GM18873 (cell line): Measurements from ENCODE around the gene CELSR3.

Source experiments
- ATAC-seq: cut with Tn5 transposase; IDR thresholded peaks from one replicate; pipeline ENCODE4 v1.9.1; 2021; ENCODE audit warnings: mild to moderate bottlenecking, moderate library complexity, moderate number of reproducible peaks; ENCODE audit not compliant: unreplicated experiment, low FRiP score

Gene CELSR3

DNA sequence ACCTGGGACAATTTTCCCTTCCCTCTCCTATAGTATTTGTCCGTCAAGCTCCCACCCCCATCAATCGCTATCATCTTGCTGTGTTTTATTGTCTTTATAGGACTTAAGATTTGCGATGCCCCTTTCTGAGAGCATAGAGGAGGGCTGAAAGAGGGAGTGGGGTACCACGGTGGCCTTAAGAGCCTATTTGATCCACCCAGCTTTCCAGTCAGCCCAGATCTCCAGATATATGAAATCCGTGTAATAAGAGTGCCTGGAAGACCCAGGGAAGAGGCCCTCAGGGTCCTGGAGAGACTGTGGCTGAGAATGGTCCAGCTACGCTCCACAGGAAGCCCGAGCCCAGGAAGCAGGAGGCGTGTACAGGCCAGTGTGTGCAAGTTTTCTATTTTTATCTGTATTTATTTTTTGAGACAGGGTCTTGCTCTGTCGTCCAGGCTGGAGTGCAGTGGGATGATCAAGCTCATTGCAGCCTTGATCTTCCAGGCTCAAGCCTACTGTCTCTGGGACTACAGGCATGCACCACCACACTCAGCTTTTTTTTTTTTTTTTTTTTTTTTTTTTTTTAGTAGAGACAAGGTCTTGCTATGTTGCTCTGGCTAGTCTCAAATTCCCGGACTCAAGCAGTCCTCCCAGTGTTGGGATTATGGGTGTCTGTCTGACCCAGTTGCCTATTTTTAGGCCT is 24.0 kb upstream of the CELSR3 start:
- no peak for ATAC-seq

DNA sequence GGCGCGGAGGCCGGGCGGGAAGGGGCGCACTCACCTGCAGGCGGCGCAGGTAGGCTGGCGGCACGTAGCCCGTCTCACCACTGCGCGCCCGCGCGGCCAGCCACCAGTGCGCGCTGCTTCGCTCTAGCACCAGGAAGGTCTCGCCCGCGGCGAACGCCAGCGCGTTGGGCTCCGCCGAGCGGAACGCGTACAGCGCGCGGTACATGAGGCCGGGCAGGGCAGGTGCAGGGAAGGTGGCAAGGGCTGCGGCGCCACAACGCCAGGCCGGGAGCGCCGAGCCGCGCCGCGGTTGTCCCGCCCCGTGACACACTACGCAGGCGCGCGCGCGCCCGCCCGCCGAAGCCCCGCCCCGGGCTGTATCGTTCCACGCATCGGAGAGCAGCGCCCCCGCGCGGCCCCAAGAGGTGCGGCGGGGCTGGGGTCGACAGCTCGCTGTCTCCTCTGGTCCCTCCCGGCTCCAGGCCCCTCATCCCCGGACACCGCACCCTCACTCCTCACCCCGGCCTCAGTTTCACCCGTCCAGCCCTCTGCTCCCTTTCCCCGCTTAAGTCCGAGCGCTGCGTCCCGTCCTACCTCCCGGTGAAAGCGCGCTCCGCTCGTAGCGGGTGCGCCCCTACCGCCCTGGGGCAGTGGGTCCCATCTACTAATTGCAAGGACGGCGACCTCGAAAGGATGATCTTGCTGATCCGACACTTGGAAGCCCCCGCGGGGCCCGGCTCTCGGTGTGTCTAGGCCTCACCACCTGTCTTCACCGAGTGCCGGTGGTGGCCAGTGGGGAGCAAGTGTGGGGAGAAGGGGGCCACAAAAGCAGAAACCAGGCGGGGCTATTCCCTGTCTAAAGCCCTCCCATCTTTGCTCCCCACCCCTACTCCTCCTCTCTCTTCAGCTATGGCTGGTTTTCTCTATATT is 23.2 kb upstream of the CELSR3 start, which contains the start of gene NCKIPSD:
Gene NCKIPSD (minus strand): TSS at position 313 of the 909 bp plus-strand sequence. CDS start 108 bp downstream, at position 205.
- ATAC-seq, result peak; percentile 46

DNA sequence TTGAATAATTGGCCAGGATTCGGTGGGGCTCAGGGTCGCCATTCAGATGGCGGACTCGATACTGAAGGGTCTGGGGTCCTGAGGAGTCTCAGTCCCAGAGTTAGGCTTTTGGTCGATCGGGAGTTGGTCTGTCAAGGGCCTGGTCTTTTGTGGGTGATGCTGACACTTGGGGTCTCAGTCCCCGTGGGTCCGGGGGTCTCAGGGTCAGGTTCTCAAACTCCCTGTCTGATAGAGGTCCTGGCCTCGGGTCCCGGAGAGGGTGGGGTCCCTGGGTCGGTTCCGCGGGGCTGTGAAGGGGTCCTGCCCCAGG is 22.6 kb upstream of the CELSR3 start:
- ATAC-seq, result peak; percentile 1

GRCh38 chr3:48684480-48685143 is 21.9 kb upstream of the CELSR3 start:
- no peak for ATAC-seq

GRCh38 chr3:48684054-48684349 is 21.3 kb upstream of the CELSR3 start:
- ATAC-seq, result no peak

DNA sequence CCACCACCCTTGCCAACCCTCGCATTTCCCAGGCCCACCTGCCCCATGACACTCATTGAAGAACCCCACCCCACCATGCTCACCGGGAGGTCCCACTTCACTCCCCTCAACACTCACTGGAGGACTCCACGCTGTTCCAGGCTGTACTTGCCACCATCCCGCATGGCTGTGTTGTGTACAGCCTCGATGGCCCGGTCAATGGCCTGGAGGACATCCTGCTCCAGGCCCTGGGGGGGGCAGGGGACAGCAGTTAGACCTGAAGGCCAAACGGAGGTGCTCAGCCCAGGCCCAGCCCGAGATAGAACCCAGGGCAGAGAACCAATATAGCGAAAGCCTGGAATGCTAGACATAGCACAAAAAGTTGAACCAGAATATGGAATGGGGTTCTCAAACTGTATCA is 20.1 kb upstream of the CELSR3 start:
- no peak for ATAC-seq

DNA sequence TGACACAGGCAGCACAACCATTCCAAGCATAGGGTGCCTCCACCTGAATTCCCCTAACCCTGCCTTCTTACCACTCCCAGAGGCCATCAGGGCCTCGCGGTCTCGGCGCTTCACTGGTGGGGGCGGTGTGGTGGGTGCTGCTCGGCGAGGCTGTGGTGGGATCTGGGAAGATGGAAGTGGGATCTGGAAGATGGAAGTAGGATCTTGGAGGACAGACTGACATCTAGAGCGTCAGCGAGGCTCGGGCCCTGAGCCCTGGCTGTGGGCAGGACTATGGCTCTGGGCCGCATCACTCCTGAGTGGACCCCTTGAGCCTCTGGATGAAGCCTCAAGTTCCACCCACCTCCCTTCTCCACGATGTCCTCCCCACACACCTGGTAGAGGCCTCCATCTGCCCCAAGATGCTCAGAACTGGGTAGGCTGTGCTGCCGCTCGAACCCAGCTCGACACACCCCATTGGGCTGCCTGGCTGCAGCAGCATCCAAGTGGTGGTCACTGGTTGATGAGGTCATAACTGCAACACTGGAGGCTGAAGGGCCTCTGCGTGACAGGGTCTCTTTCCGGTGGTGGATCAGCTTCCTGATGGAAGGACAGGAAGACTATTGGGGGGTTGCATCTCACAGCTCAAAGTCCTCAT is 19.4 kb upstream of the CELSR3 start:
- no peak for ATAC-seq

- ATAC-seq, result no peak
These were observed 18.8 kb upstream of the CELSR3 start for GRCh38 chr3:48681541-48681880.

GRCh38 chr3:48680811-48681540 is 18.3 kb upstream of the CELSR3 start:
- no peak for ATAC-seq

DNA sequence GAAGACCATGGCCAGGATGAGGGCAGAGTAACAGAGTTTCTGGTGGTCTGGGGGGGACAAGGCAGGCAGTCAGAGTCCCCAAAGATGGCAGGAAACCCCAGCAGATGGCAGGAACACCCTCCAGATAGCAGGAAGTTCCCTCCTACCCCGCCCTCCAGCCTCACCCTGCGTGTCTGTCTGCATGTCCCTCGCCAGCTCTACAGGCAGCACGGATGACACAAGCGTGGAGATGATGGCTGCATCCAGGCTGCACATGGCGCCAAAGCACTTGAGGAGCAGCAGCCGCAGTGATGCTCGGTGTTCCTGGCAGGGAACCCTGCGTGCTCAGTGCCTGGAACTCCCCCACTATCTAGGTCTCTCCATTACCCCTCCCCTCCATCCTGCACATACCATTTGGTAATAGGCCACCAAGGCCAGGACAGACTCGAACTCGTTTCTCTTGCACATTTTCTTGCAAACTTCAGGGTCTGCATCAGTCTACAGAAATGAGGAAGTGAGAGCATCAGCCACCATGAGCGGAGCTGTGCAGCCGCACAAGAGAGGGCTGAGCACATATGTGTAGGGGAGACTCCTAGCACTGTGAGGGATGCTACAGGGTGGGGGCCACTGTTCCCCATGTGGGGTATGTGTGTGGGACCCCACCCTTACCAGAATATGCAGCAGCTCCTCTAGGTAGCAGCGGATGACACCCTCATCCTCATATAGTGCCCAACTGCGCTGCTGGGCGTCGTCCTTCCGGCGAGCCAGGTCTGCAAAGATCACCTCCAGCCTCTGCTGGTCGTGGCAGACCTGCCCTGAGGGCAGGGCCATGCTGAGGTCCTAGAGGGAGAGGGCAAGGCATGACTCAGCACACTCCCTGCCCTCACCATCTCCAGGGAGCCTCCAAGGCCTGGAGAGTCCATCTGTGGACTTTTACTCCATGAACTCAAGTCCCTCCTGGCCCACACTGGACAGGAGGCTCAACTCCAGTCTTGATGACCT is 17.0 kb upstream of the CELSR3 start:
- ATAC-seq, result no peak

DNA sequence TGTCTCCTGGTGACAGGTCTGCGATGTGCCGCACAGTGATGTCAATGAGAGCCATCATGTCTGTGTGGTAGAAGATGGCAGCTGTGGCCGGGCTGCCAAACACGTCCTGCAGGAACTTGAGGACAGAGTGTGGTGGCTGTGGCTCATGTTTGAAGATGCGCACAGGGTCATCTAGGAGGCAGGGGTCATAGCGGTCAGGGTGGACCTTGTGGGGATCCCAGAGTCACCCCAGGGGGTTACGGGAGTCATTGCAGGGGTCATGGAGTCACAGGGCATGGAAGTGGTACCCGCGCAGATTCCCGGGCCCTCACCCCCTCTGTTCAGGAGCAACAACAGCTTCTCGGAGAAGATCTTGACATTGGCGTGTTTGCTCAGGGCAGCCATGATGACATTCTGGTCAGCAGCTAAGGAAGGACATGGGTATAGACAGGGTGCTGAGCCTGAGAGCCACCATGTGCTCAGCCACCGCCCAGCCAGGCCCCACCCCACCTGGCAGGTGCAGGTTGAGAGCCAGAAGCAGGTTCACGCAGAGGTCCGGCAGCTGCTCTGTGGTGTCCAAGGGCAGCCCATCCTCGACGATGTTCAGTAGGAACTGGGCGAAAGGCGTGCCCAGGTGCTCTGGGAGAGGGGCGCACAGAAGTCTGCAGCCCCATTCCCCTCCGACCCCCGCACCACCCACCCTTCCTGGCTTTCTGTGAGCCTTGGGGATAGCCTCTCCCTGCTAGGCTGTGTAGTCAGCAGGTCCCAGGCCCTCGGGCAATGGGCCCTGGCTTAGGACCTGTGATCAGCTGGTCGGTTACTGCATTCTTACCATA is 16.1 kb upstream of the CELSR3 start:
- no peak for ATAC-seq

GRCh38 chr3:48678056-48678455 is 15.4 kb upstream of the CELSR3 start:
- no peak for ATAC-seq

DNA sequence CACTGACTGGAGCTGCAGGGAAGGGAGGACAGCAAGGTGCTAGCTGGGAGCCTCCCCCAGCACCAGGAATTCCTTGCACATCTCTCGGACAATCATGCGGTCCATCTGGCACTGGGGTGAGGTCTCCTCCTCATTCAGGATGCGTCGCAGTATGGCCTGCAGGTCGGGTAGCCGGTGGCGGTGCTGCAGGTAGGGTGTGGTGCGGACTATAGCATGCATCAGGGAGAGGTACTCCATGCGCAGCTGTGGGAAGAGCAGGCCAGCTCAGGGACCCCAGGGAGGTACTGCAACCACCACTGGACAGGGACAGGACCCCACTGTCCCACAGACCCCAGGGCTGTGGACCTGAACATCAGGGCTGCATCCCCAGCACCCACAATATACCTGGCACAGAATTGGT is 11.8 kb upstream of the CELSR3 start:
- ATAC-seq, result no peak

DNA sequence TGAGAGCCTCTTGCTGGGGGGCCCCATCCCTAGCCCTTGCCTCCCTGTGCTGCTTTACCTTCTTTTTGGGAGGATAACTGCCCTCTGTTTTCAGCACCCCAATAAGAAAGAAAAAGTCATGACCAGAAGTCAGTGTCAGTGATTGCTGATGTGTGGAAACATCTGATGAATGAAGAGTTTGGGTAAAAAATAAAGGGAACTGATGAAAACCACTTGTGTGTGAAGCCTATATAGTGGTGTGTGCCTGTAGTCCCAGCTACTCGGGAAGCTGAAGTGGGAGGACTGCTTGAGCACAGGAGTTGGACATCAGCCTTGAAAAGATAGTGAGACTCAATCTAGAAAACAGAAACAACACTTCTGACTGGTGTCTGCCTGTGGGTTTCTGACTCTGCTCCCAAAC is 9.8 kb upstream of the CELSR3 start:
- ATAC-seq, result no peak

DNA sequence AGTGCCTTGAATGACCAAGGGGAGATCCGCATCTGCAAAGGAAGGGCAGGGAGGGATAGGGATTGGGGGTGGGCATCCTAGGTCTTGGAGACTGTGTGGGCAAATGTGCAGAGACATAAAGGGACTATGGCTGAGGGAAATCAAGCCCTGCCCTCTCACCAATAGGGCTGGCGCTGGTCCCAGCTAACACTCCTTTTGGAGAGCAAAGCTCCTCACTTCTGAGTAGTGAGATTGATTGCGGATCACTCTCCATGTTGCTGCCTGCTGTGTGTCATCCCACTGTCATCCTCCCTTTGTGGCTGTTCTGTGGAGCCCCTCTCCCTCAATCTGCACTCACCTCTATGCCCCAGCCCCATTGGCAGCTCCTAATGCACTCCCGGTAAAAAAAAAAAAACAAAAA is 2.2 kb upstream of the CELSR3 start:
- no peak for ATAC-seq

GRCh38 chr3:48664313-48664644 is 1.6 kb upstream of the CELSR3 start:
- ATAC-seq, result no peak

GRCh38 chr3:48663489-48664312 is 1.0 kb upstream of the CELSR3 start:
- ATAC-seq, result peak; percentile 81
